Measurements from ENCODE around the gene SCN3A. TPM values are rescaled to one million over a fixed set of nuclear protein-coding genes. Genes with fewer than 3 reads are reported as not detected.
A peak's percentile ranks its signal among the peaks of the same experiment; 100 is the strongest.

Gene SCN3A
- total and polyA plus RNA-seq, 2 of the 13 experiments (the other 11 are each of a cell fraction or from before 2014, with no cell fraction given): not detected

- TF ChIP-seq SRF (IDR thresholded peaks at IDR 0.05; ENCODE audit: low read depth, low read length) (0 out of 2 replicates have a peak, but pooled peaks have one; percentile 23), MEIS1 (CRISPR knock-in tag; IDR thresholded peaks at IDR 0.05; ENCODE audit: borderline replicate concordance) (no peak), ELF4 (CRISPR knock-in tag; IDR thresholded peaks at IDR 0.05; ENCODE audit: borderline replicate concordance) (no peak), SRSF4 (IDR thresholded peaks at IDR 0.05; ENCODE audit: low read depth, low read length, poor library complexity, severe bottlenecking) (no peak), GFI1 (CRISPR knock-in tag; IDR thresholded peaks at IDR 0.05; ENCODE audit: borderline replicate concordance) (peak; percentile 35), HNF1B (CRISPR knock-in tag; IDR thresholded peaks at IDR 0.05) (no peak), ZNF503 (CRISPR knock-in tag; IDR thresholded peaks at IDR 0.05) (peak; percentile 30; the same call in 1 of the 2 replicates)
Observed at GRCh38 chr2:165112133-165112573, 91.7 kb downstream of the SCN3A start (continued).

- H3K4me3 ChIP-seq (replicated peaks in 1 of 3; ENCODE audit: insufficient read depth in 1 of 3, low read depth in 2 of 3, low read length in 3 of 3): peak overlapping the region in 2 of 3 experiments; percentile 29 to 44; a peak in 3 of 6 replicates
- in situ Hi-C loops (cut with HindIII; ENCODE audit: extremely low pct_ligation_motif_present, low pct_unique_long_range_greater_than_20kb) (no loop called here), intact Hi-C loops (cut with micrococcal nuclease; ENCODE audit: unreplicated experiment) (no loop called here)
- ATAC-seq (peak; percentile 90), FAIRE-seq (no peak), DNase-seq (ENCODE audit: low spot score) (peak; percentile 70)
- H3K4me2 ChIP-seq (ENCODE audit: low read depth, low read length): peak overlapping the region; percentile 69
- CTCF ChIA-PET (ENCODE audit: low intra/inter-chr PET ratio, low total read pairs): no interaction called here
- POLR2A ChIA-PET: interaction anchor here (1.0 kb wide), 1 partner anchor 10 kb away, joined by 4 read pairs; no protein-coding TSS in a partner anchor
- no peak overlapping the region for H3K9ac ChIP-seq (ENCODE audit: insufficient read depth, low read depth, low read length)
- peak overlapping the region; percentile 69 for H3K27ac ChIP-seq (ENCODE audit: extremely low read length, insufficient read depth, low read length)
- H2AFZ ChIP-seq (ENCODE audit: low read length): no peak overlapping the region
- no peaks in the 10 kb centered on the region for H3K36me3 ChIP-seq (replicated peaks in 1 of 2; ENCODE audit: control insufficient read depth in 1 of 2, insufficient read depth in 2 of 2, low read length in 2 of 2)
- peaks cover 67% of the 10 kb centered on the region for H3K4me1 ChIP-seq (ENCODE audit: insufficient read depth, low read length)
- H4K20me1 ChIP-seq (ENCODE audit: insufficient read depth, low read length): no peaks in the 10 kb centered on the region
- WGBS (ENCODE audit: low lambda C conversion rate): 1% methylated on average over 1 of the region's 1 CpG
- no peaks in the 10 kb centered on the region for H3K9me3 ChIP-seq (ENCODE audit: low read length)
- no peaks in the 10 kb centered on the region for H3K79me2 ChIP-seq (ENCODE audit: insufficient read depth, low read length)
- BruUV-seq (replicated peaks): no TSS peak
- peaks cover 0 to under 1% of the 10 kb centered on the region in 2 experiments; a peak in 1 of 5 replicates for H3K27me3 ChIP-seq (ENCODE audit: control insufficient read depth in 1 of 2, insufficient read depth in 2 of 2, low read length in 2 of 2)
- TF ChIP-seq ZMAT5 (CRISPR knock-in tag; IDR thresholded peaks at IDR 0.05; ENCODE audit: borderline replicate concordance, low read depth) (no peak), PREB (CRISPR knock-in tag; IDR thresholded peaks at IDR 0.05) (no peak), HCFC1 (IDR thresholded peaks at IDR 0.05; ENCODE audit: low read depth, low read length) (no peak), ZNF570 (CRISPR knock-in tag; IDR thresholded peaks at IDR 0.05; ENCODE audit: borderline replicate concordance) (no peak), MTF2 (CRISPR knock-in tag; IDR thresholded peaks at IDR 0.05; ENCODE audit: borderline replicate concordance) (0 out of 2 replicates have a peak, but pooled peaks have one; percentile 18), ZBTB26 (CRISPR knock-in tag; IDR thresholded peaks at IDR 0.05; ENCODE audit: borderline replicate concordance) (no peak), ZNF362 (CRISPR knock-in tag; IDR thresholded peaks at IDR 0.05; ENCODE audit: borderline replicate concordance) (0 out of 2 replicates have a peak, but pooled peaks have one; percentile 34)
Observed at GRCh38 chr2:165110394-165110793, 93.5 kb downstream of the SCN3A start.

All from HepG2 (cell line).